ENCODE data around the gene LRRC56.

- TF ChIP-seq CTCF (conservative IDR thresholded peaks at IDR 0.05 in 1 of 2, IDR thresholded peaks at IDR 0.05 in 1 of 2; ENCODE audit: low read depth in 1 of 2, low read length in 2 of 2): no peak
- TF ChIP-seq EZH2 (IDR thresholded peaks at IDR 0.05; ENCODE audit: low read length, missing control alignments): no peak
Measured at GRCh38 chr11:560305-561147, 23.2 kb downstream of the LRRC56 start, which contains the start of the genes LMNTD2 and RASSF7.

Data from fibroblast of lung (primary cell).